H1 (cell line): ENCODE data around the gene CDC42SE1. TPM values are rescaled to one million over a fixed set of nuclear protein-coding genes. Genes with fewer than 3 reads are reported as not detected.

Experiments
- CTCF ChIA-PET: fragments of 300-600 bp; sonication (Branson Sonifier 250); formaldehyde crosslinking; loops from one replicate; lab custom pipeline; 2021; ENCODE audit not compliant: partially characterized antibody; lab: Charles Lee
- POLR2A ChIA-PET: fragments of 300-600 bp; sonication (Branson Sonifier 250); formaldehyde crosslinking; loops from one replicate; lab custom pipeline; 2021; ENCODE audit warnings: inconsistent platforms; ENCODE audit not compliant: partially characterized antibody; lab: Charles Lee
- DNase-seq, 2 experiments: peaks; one replicate each; pipeline versions ENCODE4 v3.0.0 to v3.0.0-alpha.2; 2010 to 2022; ENCODE audit warnings: low spot score in 2 of 2, low read depth in 1 of 2, mixed read lengths in 1 of 2
- FAIRE-seq: peaks from 2 replicates; lab custom pipeline; 2011; peaks lifted over from hg19 to GRCh38; lab: Jason Lieb, UNC
- H2AFZ ChIP-seq: 2 replicates; pipeline ENCODE4 v1.8.1; 2012; ENCODE audit warnings: low read length, inconsistent platforms
- H2AK5ac ChIP-seq: 2 replicates; pipeline ENCODE4 v1.6.1; 2013; ENCODE audit warnings: low read depth, low read length
- H2BK120ac ChIP-seq: replicated peaks from 2 replicates; pipeline ENCODE3; 2013; ENCODE audit warnings: low read depth, low read length, inconsistent platforms
- H2BK12ac ChIP-seq: 2 replicates; pipeline ENCODE4 v1.6.1; 2013; ENCODE audit warnings: low read depth, low read length
- H2BK15ac ChIP-seq: 2 replicates; pipeline ENCODE4 v1.6.1; 2013; ENCODE audit warnings: low read length
- H2BK20ac ChIP-seq: 2 replicates; pipeline ENCODE4 v1.6.1; 2013; ENCODE audit warnings: low read length
- H2BK5ac ChIP-seq: 2 replicates; pipeline ENCODE4 v1.6.1; 2013; ENCODE audit warnings: low read depth, low read length
- H3K14ac ChIP-seq: 2 replicates; pipeline ENCODE4 v1.6.1; 2013; ENCODE audit warnings: inconsistent platforms; ENCODE audit not compliant: insufficient read length
- H3K18ac ChIP-seq: 2 replicates; pipeline ENCODE4 v1.6.1; 2013; ENCODE audit warnings: low read length; ENCODE audit errors: extremely low read depth
- H3K23ac ChIP-seq: 2 replicates; pipeline ENCODE4 v1.6.1; 2013; ENCODE audit warnings: inconsistent platforms; ENCODE audit not compliant: insufficient read length
- H3K23me2 ChIP-seq: 2 replicates; pipeline ENCODE4 v1.6.1; 2013; ENCODE audit warnings: low read depth, low read length
- H3K27ac ChIP-seq: 2 replicates; pipeline ENCODE4 v1.6.1; 2011; ENCODE audit warnings: low read depth, low read length, inconsistent platforms
- H3K27me3 ChIP-seq, 4 experiments: replicated peaks in 1 of 4; 1 replicate in 1 of 4; 2 replicates in 3 of 4; pipeline versions ENCODE4 v1.6.1 to v1.8.1; 2011 to 2013; ENCODE audit warnings: low read length in 3 of 4, mild to moderate bottlenecking in 3 of 4, inconsistent platforms in 2 of 4, mixed read lengths in 2 of 4, moderate library complexity in 1 of 4; ENCODE audit not compliant: control insufficient read depth in 3 of 4, insufficient read depth in 3 of 4; ENCODE audit errors: extremely low read depth in 1 of 4
- H3K36me3 ChIP-seq, 4 experiments: 2 replicates each; pipeline versions ENCODE4 v1.6.1 to v1.8.1; 2011 to 2013; ENCODE audit warnings: mild to moderate bottlenecking in 4 of 4, low read length in 3 of 4, moderate library complexity in 2 of 4, control low read depth in 1 of 4, inconsistent platforms in 1 of 4; ENCODE audit not compliant: insufficient read depth in 4 of 4, control insufficient read depth in 2 of 4
- H3K4ac ChIP-seq: replicated peaks from 2 replicates; pipeline ENCODE3; 2013; ENCODE audit warnings: low read length, low read depth, mixed read lengths, inconsistent platforms; ENCODE audit not compliant: insufficient read length
- H3K4me1 ChIP-seq, 4 experiments: replicated peaks in 1 of 4; 1 replicate in 1 of 4; 2 replicates in 3 of 4; pipeline versions ENCODE4 v1.6.1 to v1.8.1; 2011 to 2013; ENCODE audit warnings: low read length in 3 of 4, inconsistent platforms in 2 of 4, mixed read lengths in 1 of 4; ENCODE audit not compliant: insufficient read depth in 4 of 4, control insufficient read depth in 3 of 4
- H3K4me2 ChIP-seq, 2 experiments: 2 replicates each; pipeline versions ENCODE4 v1.6.1 to v1.8.1; 2011 to 2013; ENCODE audit warnings: low read depth in 2 of 2, low read length in 2 of 2, control low read depth in 1 of 2, inconsistent platforms in 1 of 2, mild to moderate bottlenecking in 1 of 2; ENCODE audit not compliant: insufficient read depth in 1 of 2
- H3K4me3 ChIP-seq, 4 experiments: fragments of 200-600, 300-600 bp in 1 of 4; sonication (generic), shearing (Covaris generic), sonication (Bioruptor Twin) in 1 of 4; 2 replicates each; pipeline versions ENCODE4 v1.5.1 to v1.8.1; 2011 to 2016; ENCODE audit warnings: low read length in 4 of 4, low read depth in 3 of 4, control low read depth in 2 of 4, inconsistent platforms in 2 of 4, mild to moderate bottlenecking in 2 of 4, mixed read lengths in 1 of 4, moderate library complexity in 1 of 4; ENCODE audit not compliant: insufficient read depth in 2 of 4; ENCODE audit errors: extremely low read depth in 1 of 4
- H3K56ac ChIP-seq: replicated peaks from 2 replicates; pipeline ENCODE3; 2013; ENCODE audit warnings: low read depth, mild to moderate bottlenecking, mixed read lengths, low read length, inconsistent platforms; ENCODE audit not compliant: insufficient read length
- H3K79me1 ChIP-seq: 2 replicates; pipeline ENCODE4 v1.6.1; 2013; ENCODE audit warnings: low read depth, low read length, control low read depth
- H3K79me2 ChIP-seq, 2 experiments: 2 replicates each; pipeline versions ENCODE4 v1.6.1 to v1.8.1; 2012 to 2013; ENCODE audit warnings: low read length in 2 of 2, mild to moderate bottlenecking in 2 of 2, inconsistent platforms in 1 of 2; ENCODE audit not compliant: insufficient read depth in 2 of 2, control insufficient read depth in 1 of 2
- H3K9ac ChIP-seq, 4 experiments: replicated peaks in 1 of 4; 1 replicate in 1 of 4; 2 replicates in 3 of 4; pipeline versions ENCODE4 v1.6.1 to v1.8.1; 2011 to 2013; ENCODE audit warnings: low read depth in 3 of 4, low read length in 3 of 4, control low read depth in 2 of 4, mild to moderate bottlenecking in 2 of 4, moderate library complexity in 2 of 4, inconsistent platforms in 1 of 4; ENCODE audit errors: extremely low read depth in 1 of 4
- H3K9me3 ChIP-seq, 2 experiments: 2 replicates each; pipeline versions ENCODE4 v1.6.1 to v1.8.1; 2012 to 2013; ENCODE audit warnings: mild to moderate bottlenecking in 2 of 2, moderate library complexity in 2 of 2, control low read depth in 1 of 2, inconsistent platforms in 1 of 2, low read depth in 1 of 2, low read length in 1 of 2, mixed read lengths in 1 of 2; ENCODE audit not compliant: insufficient read depth in 2 of 2
- H4K20me1 ChIP-seq, 2 experiments: replicated peaks in 1 of 2; 2 replicates each; pipeline versions ENCODE3 to v1.8.1; 2011 to 2013; ENCODE audit warnings: inconsistent platforms in 2 of 2, low read length in 2 of 2, mild to moderate bottlenecking in 1 of 2; ENCODE audit not compliant: insufficient read depth in 2 of 2, control insufficient read depth in 1 of 2
- H4K5ac ChIP-seq: 2 replicates; pipeline ENCODE4 v1.6.1; 2013; ENCODE audit warnings: low read length, low read depth, mixed read lengths, inconsistent platforms; ENCODE audit not compliant: insufficient read length
- H4K8ac ChIP-seq: 2 replicates; pipeline ENCODE4 v1.8.0; 2013; ENCODE audit warnings: mild to moderate bottlenecking, moderate library complexity, low read length, inconsistent platforms; ENCODE audit not compliant: insufficient read depth; ENCODE audit errors: extremely low read depth
- H4K91ac ChIP-seq: replicated peaks from 2 replicates; pipeline ENCODE3; 2013; ENCODE audit warnings: low read length, mixed read lengths, inconsistent platforms; ENCODE audit not compliant: insufficient read length
- GTF2F1 ChIP-seq: IDR thresholded peaks from 2 replicates; pipeline ENCODE4 v1.6.1; 2012; ENCODE audit warnings: low read depth, low read length, improper control_type of control experiment, borderline replicate concordance
- NRF1 ChIP-seq: IDR thresholded peaks from 2 replicates; pipeline ENCODE4 v1.6.1; 2011; ENCODE audit warnings: mild to moderate bottlenecking, low read depth, low read length, improper control_type of control experiment
- POLR2A ChIP-seq, 2 experiments: IDR thresholded peaks; 1 replicate in 1 of 2; 2 replicates in 1 of 2; pipeline ENCODE4 v1.6.1; 2011; ENCODE audit warnings: low read depth in 2 of 2, low read length in 2 of 2, mild to moderate bottlenecking in 2 of 2; ENCODE audit errors: control extremely low read depth in 1 of 2
- RAD21 ChIP-seq, 2 experiments: IDR thresholded peaks in 1 of 2; conservative IDR thresholded peaks in 1 of 2; 2 replicates each; pipeline ENCODE4 v1.6.1; 2011; ENCODE audit warnings: low read depth in 2 of 2, low read length in 2 of 2, improper control_type of control experiment in 1 of 2, inconsistent platforms in 1 of 2, mild to moderate bottlenecking in 1 of 2, moderate library complexity in 1 of 2
- SIN3A ChIP-seq, 2 experiments: IDR thresholded peaks in 1 of 2; conservative IDR thresholded peaks in 1 of 2; 2 replicates each; pipeline ENCODE4 v1.6.1; 2011 to 2012; ENCODE audit warnings: low read length in 2 of 2, improper control_type of control experiment in 1 of 2, low read depth in 1 of 2, mild to moderate bottlenecking in 1 of 2
- SRF ChIP-seq: IDR thresholded peaks from 2 replicates; pipeline ENCODE4 v1.6.1; 2011; ENCODE audit warnings: mild to moderate bottlenecking, low read depth, low read length, moderate library complexity
- SUZ12 ChIP-seq: fragments of 200-600 bp; sonication (generic); IDR thresholded peaks from 2 replicates; pipeline ENCODE4 v1.6.1; 2012; ENCODE audit warnings: mild to moderate bottlenecking, inconsistent platforms, low read length, moderate library complexity, mixed read lengths
- TAF1 ChIP-seq: IDR thresholded peaks from 2 replicates; pipeline ENCODE4 v1.6.1; 2011; ENCODE audit warnings: mild to moderate bottlenecking, low read depth, low read length
- USF2 ChIP-seq: IDR thresholded peaks from 2 replicates; pipeline ENCODE4 v1.6.1; 2011; ENCODE audit warnings: low read length, improper control_type of control experiment
- WGBS, 2 experiments: shearing (Covaris generic) in 1 of 2; methylation state at CpG; one replicate each; pipeline versions ENCODE4 v1.1.6 to v1.1.7; 2013 to 2015; ENCODE audit warnings: low lambda C conversion rate in 2 of 2, mixed read lengths in 2 of 2, inconsistent platforms in 1 of 2, low coverage in 1 of 2, missing lambda C conversion rate in 1 of 2; ENCODE audit not compliant: insufficient replicate concordance in 2 of 2, insufficient coverage in 1 of 2, insufficient read length in 1 of 2; ENCODE audit errors: extremely low coverage in 1 of 2, missing lambda C conversion rate in 1 of 2; 5-methylcytosine and 5-hydroxymethylcytosine counted together
- polyA plus RNA-seq, 7 experiments: library from polyadenylated mRNA; depleted of rRNA in 3 of 7; stranded (reverse) in 5 of 7; unstranded in 2 of 7; fragments of >200 nt in 5 of 7; fragments of 200-250 nt in 2 of 7; gene quantifications; 1 replicate in 5 of 7; 2 replicates in 1 of 7; 4 replicates in 1 of 7; pipeline versions ENCODE4 v1.2.1 to v1.2.3, GENCODE V29; 2011 to 2013; ENCODE audit warnings: missing spikeins in 2 of 7, mixed read lengths in 2 of 7
- total RNA-seq: library from RNA; stranded (reverse); fragmentation: NEBNext Ultra II Directional; extraction: Animal tissue kit (Norgen Biotek cat#: 25700); gene quantifications from 2 replicates; pipeline ENCODE4 v1.2.1, GENCODE V29; 2021

Gene CDC42SE1
- total and polyA plus RNA-seq, 2 of the 8 experiments (the other 6 are each of a cell fraction or from before 2014, with no cell fraction given), result 30.5 to 74.1 TPM

GRCh38 chr1:151006327-151007052 lies 52.9 kb downstream of the CDC42SE1 start, which contains the start of gene MINDY1:
MINDY1 (minus strand) TSS chr1:151006902; CDS start chr1:151002617, 4,285 bp downstream.
- H2BK12ac ChIP-seq, result peak within 1 kb of the TSS; percentile 33; the same call in 1 of the 2 replicates
- TF ChIP-seq TAF1 (peak; percentile 66), RAD21 (IDR thresholded peaks at IDR 0.05 in 1 of 2, conservative IDR thresholded peaks at IDR 0.05 in 1 of 2; ENCODE audit: low read depth in 2 of 2, low read length in 2 of 2) (peak; percentile 59 to 66), GTF2F1 (no peak), POLR2A (IDR thresholded peaks at IDR 0.05; ENCODE audit: control extremely low read depth in 1 of 2, low read depth in 2 of 2, low read length in 2 of 2) (peak; percentile 43 to 84), SUZ12 (no peak), SIN3A (conservative IDR thresholded peaks at IDR 0.05 in 1 of 2, IDR thresholded peaks at IDR 0.05 in 1 of 2; ENCODE audit: low read depth in 1 of 2, low read length in 2 of 2) (peak in 1 of 2 experiments; percentile 62; a peak in 1 of 4 replicates), USF2 (no peak), SRF (no peak), NRF1 (no peak)

More at GRCh38 chr1:151006327-151007052, 52.9 kb downstream of the CDC42SE1 start, which contains the start of gene MINDY1:
- no peaks in the 10 kb centered on the region for H3K27me3 ChIP-seq
- H3K23ac ChIP-seq, result no peak within 1 kb of the TSS
- H3K4me3 ChIP-seq, result peak within 1 kb of the TSS; percentile 6 to 94 (median 41); a peak in 7 of 8 replicates
- H2BK5ac ChIP-seq, result peak within 1 kb of the TSS; percentile 29; the same call in 1 of the 2 replicates
- FAIRE-seq, result peak; percentile 39
- no peak within 1 kb of the TSS; the same call in 1 of the 2 replicates for H3K18ac ChIP-seq
- WGBS, 2 experiments, result 19% methylated on average over 18 of the region's 18 CpGs; no CpG with 5 or more reads in 1 of the 2 experiments
- peaks cover 5% of the 10 kb centered on the region for H3K23me2 ChIP-seq
- H2AK5ac ChIP-seq, result no peak within 1 kb of the TSS; the same call in 1 of the 2 replicates
- H3K9me3 ChIP-seq, result no peaks in the 10 kb centered on the region
- H3K9ac ChIP-seq, result peak within 1 kb of the TSS in 3 of 4 experiments; percentile 8 to 40 (median 36); a peak in 2 of 7 replicates
- H3K27ac ChIP-seq, result peak within 1 kb of the TSS; percentile 53
- CTCF ChIA-PET, result interaction anchor here (0.6 to 7.8 kb wide), 28 partner anchors 11 to 666 kb away, joined by 3 to 142 read pairs (median 4); partner anchors contain the start of genes ANXA9, C1orf56, CDC42SE1 and TNFAIP8L2
- H4K8ac ChIP-seq, result peak within 1 kb of the TSS; percentile 58
- H3K4ac ChIP-seq, result peak within 1 kb of the TSS; percentile 15
- no peak within 1 kb of the TSS for H4K91ac ChIP-seq
- no peak within 1 kb of the TSS for H3K56ac ChIP-seq
- H3K14ac ChIP-seq, result no peak within 1 kb of the TSS
- H2BK120ac ChIP-seq, result no peak within 1 kb of the TSS
- no peaks in the 10 kb centered on the region for H3K36me3 ChIP-seq
- POLR2A ChIA-PET, result interaction anchor here (0.6 to 3.1 kb wide), 24 partner anchors 8 to 436 kb away, joined by 3 to 28 read pairs (median 4); partner anchors contain the start of genes ANXA9, C1orf56, CDC42SE1 and CERS2
- H4K20me1 ChIP-seq, result no peaks in the 10 kb centered on the region
- H2BK15ac ChIP-seq, result no peak within 1 kb of the TSS
- peak; percentile 33 to 67 for DNase-seq
- H3K79me1 ChIP-seq, result no peaks in the 10 kb centered on the region
- H3K79me2 ChIP-seq, result peaks cover 0 to 5% of the 10 kb centered on the region in 2 experiments; a peak in 2 of 4 replicates
- 0 out of 2 replicates have a peak within 1 kb of the TSS, but pooled peaks have one; percentile 3 for H2BK20ac ChIP-seq
- peak within 1 kb of the TSS; percentile 55 for H4K5ac ChIP-seq
- peaks cover 9 to 12% (median 9%) of the 10 kb centered on the region in 4 experiments; a peak in 6 of 7 replicates for H3K4me1 ChIP-seq
- peak within 1 kb of the TSS; percentile 71 to 87 for H3K4me2 ChIP-seq
- peak within 1 kb of the TSS; percentile 89 for H2AFZ ChIP-seq
